Gastrocnemius medialis (tissue), 4 donors: ENCODE results near the gene ARHGAP6. TPM values are rescaled to one million over a fixed set of nuclear protein-coding genes. Genes with fewer than 3 reads are reported as not detected.

Experiments
- ATAC-seq, 2 donors: fragments of 150-250 bp; one replicate each; pipeline ENCODE4 v1.9.1; 2016
- DNase-seq, 2 donors: peaks; one replicate each; pipeline ENCODE4 v3.0.0-alpha.2; 2019
- H3K27ac ChIP-seq, 4 donors: fragments of 200-600 bp; sonication (generic); 1 replicate in 1 of 4; 2 replicates in 3 of 4; pipeline ENCODE4 v1.5.1; 2016 to 2018; ENCODE audit warnings: mild to moderate bottlenecking in 2 of 4, moderate library complexity in 1 of 4
- H3K27me3 ChIP-seq, 3 donors: fragments of 200-600 bp; sonication (generic) in 2 of 3; 1 replicate in 1 of 3; 2 replicates in 2 of 3; pipeline versions ENCODE4 v1.5.1 to v1.6.0; 2016 to 2019; ENCODE audit warnings: mild to moderate bottlenecking in 1 of 3, moderate library complexity in 1 of 3
- H3K36me3 ChIP-seq, 2 donors: fragments of 200-600 bp; sonication (generic) in 1 of 2; one replicate each; pipeline ENCODE4 v1.5.1; 2017 to 2018
- H3K4me1 ChIP-seq, 2 donors: fragments of 200-600 bp; sonication (generic) in 1 of 2; one replicate each; pipeline ENCODE4 v1.5.1; 2016 to 2017; ENCODE audit warnings: mild to moderate bottlenecking in 2 of 2
- H3K4me3 ChIP-seq, 4 donors: fragments of 200-600 bp; sonication (generic) in 3 of 4; 1 replicate in 1 of 4; 2 replicates in 3 of 4; pipeline ENCODE4 v1.5.1; 2016 to 2019; ENCODE audit warnings: mild to moderate bottlenecking in 2 of 4
- H3K9me3 ChIP-seq, 3 donors: fragments of 200-600 bp; sonication (generic) in 2 of 3; 1 replicate in 1 of 3; 2 replicates in 2 of 3; pipeline ENCODE4 v1.5.1; 2016 to 2019
- CTCF ChIP-seq, 5 experiments: fragments of 450-650 bp in 3 of 5; fragments of 200-600 bp in 2 of 5; sonication (generic) in 2 of 5; IDR thresholded peaks in 4 of 5; conservative IDR thresholded peaks in 1 of 5; 1 replicate in 4 of 5; 2 replicates in 1 of 5; pipeline ENCODE4 v1.5.1; 2016 to 2019; ENCODE audit warnings: antibody characterized with exemption in 5 of 5, mild to moderate bottlenecking in 3 of 5, moderate library complexity in 3 of 5
- POLR2A ChIP-seq, 2 donors: fragments of 450-650 bp; IDR thresholded peaks; one replicate each; pipeline ENCODE4 v1.6.1; 2017; ENCODE audit warnings: antibody characterized with exemption in 2 of 2, mild to moderate bottlenecking in 2 of 2, moderate library complexity in 2 of 2
- in situ Hi-C, 4 donors: fragments of 200-750 bp; cut with MboI; loops; one replicate each; pipeline versions ENCODE4 v1.15.0 to v1.8.0; 2017; ENCODE audit warnings: low sequenced_read_pairs in 4 of 4
- intact Hi-C: fragments of 100-400 bp; cut with DNase I; formaldehyde crosslinking; loops from one replicate; pipeline ENCODE4 v1.15.1; 2023; ENCODE audit warnings: low total_unique reads
- total RNA-seq, 4 donors: library from RNA; depleted of rRNA; stranded (reverse); fragments of >200 nt; gene quantifications; one replicate each; pipeline versions ENCODE4 v1.1.0 to v1.2.3, GENCODE V29; 2016

ARHGAP6 gene
- total RNA-seq, 4 donors from 2014 or later = 10.7 to 18.0 (median 14.9) TPM

GRCh38 chrX:11611965-11612364, 53.8 kb downstream of the ARHGAP6 start:
- no peak overlapping the region for H3K4me3 ChIP-seq
- no peak for TF ChIP-seq CTCF (IDR thresholded peaks at IDR 0.05 in 4 of 5, conservative IDR thresholded peaks at IDR 0.05 in 1 of 5)
- TF ChIP-seq POLR2A (IDR thresholded peaks at IDR 0.05) = no peak
- H3K4me1 ChIP-seq = no peaks in the 10 kb centered on the region
- in situ Hi-C loops = no loop called here
- H3K36me3 ChIP-seq = no peaks in the 10 kb centered on the region
- ATAC-seq = no peak
- intact Hi-C loops = no loop called here
- H3K27me3 ChIP-seq = no peaks in the 10 kb centered on the region
- no peak overlapping the region for H3K27ac ChIP-seq
- no peak for DNase-seq
- H3K9me3 ChIP-seq = no peaks in the 10 kb centered on the region

- in situ Hi-C loops = no loop called here
- H3K27ac ChIP-seq = no peak overlapping the region
- H3K36me3 ChIP-seq = no peaks in the 10 kb centered on the region
- intact Hi-C loops = no loop called here
- no peaks in the 10 kb centered on the region for H3K4me1 ChIP-seq
- H3K27me3 ChIP-seq = no peaks in the 10 kb centered on the region
- DNase-seq = no peak
- H3K4me3 ChIP-seq = no peak overlapping the region
- no peaks in the 10 kb centered on the region for H3K9me3 ChIP-seq
- TF ChIP-seq CTCF (IDR thresholded peaks at IDR 0.05 in 4 of 5, conservative IDR thresholded peaks at IDR 0.05 in 1 of 5) (no peak), POLR2A (IDR thresholded peaks at IDR 0.05) (no peak)
- no peak for ATAC-seq
Observed at GRCh38 chrX:11611161-11611560, 54.6 kb downstream of the ARHGAP6 start.

- in situ Hi-C loops (no loop called here), intact Hi-C loops (no loop called here)
- Histone ChIP-seq H3K27me3 (no peaks in the 10 kb centered on the region), H3K4me1 (no peaks in the 10 kb centered on the region), H3K9me3 (no peaks in the 10 kb centered on the region), H3K4me3 (no peak overlapping the region), H3K27ac (no peak overlapping the region), H3K36me3 (no peaks in the 10 kb centered on the region)
- ATAC-seq (no peak), DNase-seq (no peak)
- no peak for TF ChIP-seq POLR2A (IDR thresholded peaks at IDR 0.05)
- TF ChIP-seq CTCF (IDR thresholded peaks at IDR 0.05 in 4 of 5, conservative IDR thresholded peaks at IDR 0.05 in 1 of 5) = no peak
Observed at GRCh38 chrX:11609109-11609508, 56.6 kb downstream of the ARHGAP6 start.

GRCh38 chrX:11606408-11606807, 59.3 kb downstream of the ARHGAP6 start:
- ATAC-seq = no peak

More at GRCh38 chrX:11606408-11606807, 59.3 kb downstream of the ARHGAP6 start:
- TF ChIP-seq CTCF (IDR thresholded peaks at IDR 0.05 in 4 of 5, conservative IDR thresholded peaks at IDR 0.05 in 1 of 5) = no peak
- TF ChIP-seq POLR2A (IDR thresholded peaks at IDR 0.05) = no peak
- no peak for DNase-seq
- no peak overlapping the region for H3K4me3 ChIP-seq
- H3K27me3 ChIP-seq = no peaks in the 10 kb centered on the region
- H3K36me3 ChIP-seq = no peaks in the 10 kb centered on the region
- H3K9me3 ChIP-seq = no peaks in the 10 kb centered on the region
- no peak overlapping the region for H3K27ac ChIP-seq
- intact Hi-C loops = no loop called here
- in situ Hi-C loops = no loop called here
- no peaks in the 10 kb centered on the region for H3K4me1 ChIP-seq
